B cell (primary cell): ENCODE data around the gene FAM114A2. TPM values are rescaled to one million over a fixed set of nuclear protein-coding genes. Genes with fewer than 3 reads are reported as not detected.

Experiments used
- ATAC-seq: fragments of 200-7000 bp; cut with Tn5 transposase; one replicate; pipeline ENCODE4 v1.10.0; 2021; ENCODE audit warnings: low read depth, mild to moderate bottlenecking, moderate number of reproducible peaks, moderate library complexity
- CTCF ChIA-PET: fragments of 350-600 bp; sonication (Branson Sonifier 250); formaldehyde crosslinking; loops from one replicate; lab custom pipeline; 2021; ENCODE audit warnings: antibody characterized with exemption, inconsistent platforms; lab: Charles Lee
- POLR2A ChIA-PET: fragments of 350-600 bp; sonication (Branson Sonifier 250); formaldehyde crosslinking; loops from one replicate; lab custom pipeline; 2021; ENCODE audit warnings: antibody characterized with exemption; lab: Charles Lee
- DNase-seq: peaks from one replicate; pipeline ENCODE4 v3.0.0; 2013
- H2AFZ ChIP-seq: 2 replicates; pipeline ENCODE4 v1.6.1; 2012; ENCODE audit warnings: mild to moderate bottlenecking, low read depth, low read length; ENCODE audit not compliant: insufficient read depth, poor library complexity, severe bottlenecking
- H3K27ac ChIP-seq, 2 donors: 1 replicate in 1 of 2; 2 replicates in 1 of 2; pipeline ENCODE4 v1.5.1; 2012 to 2013; ENCODE audit warnings: low read length in 2 of 2, mild to moderate bottlenecking in 2 of 2, moderate library complexity in 1 of 2
- H3K27me3 ChIP-seq, 4 experiments: fragments of 200-600 bp in 1 of 4; sonication (generic) in 1 of 4; replicated peaks in 1 of 4; 1 replicate in 2 of 4; 2 replicates in 2 of 4; pipeline versions ENCODE4 v1.6.1 to v1.7.0; 2013 to 2016; ENCODE audit warnings: low read length in 3 of 4, mild to moderate bottlenecking in 2 of 4, mixed read lengths in 1 of 4, moderate library complexity in 1 of 4; ENCODE audit not compliant: insufficient read depth in 4 of 4, control insufficient read depth in 3 of 4; ENCODE audit errors: control extremely low read depth in 1 of 4
- H3K36me3 ChIP-seq, 2 experiments: replicated peaks in 1 of 2; 1 replicate in 1 of 2; 2 replicates in 1 of 2; pipeline versions ENCODE4 v1.6.1 to v1.7.1; 2013; ENCODE audit warnings: low read length in 1 of 2; ENCODE audit not compliant: insufficient read depth in 2 of 2, control insufficient read depth in 1 of 2; ENCODE audit errors: control extremely low read depth in 1 of 2, extremely low read depth in 1 of 2
- H3K4me1 ChIP-seq, 2 donors: fragments of 200-600 bp in 1 of 2; sonication (generic) in 1 of 2; 1 replicate in 1 of 2; 2 replicates in 1 of 2; pipeline versions ENCODE4 v1.5.1 to v1.6.1; 2013 to 2017; ENCODE audit warnings: low read length in 2 of 2; ENCODE audit not compliant: control insufficient read depth in 2 of 2, insufficient read depth in 2 of 2
- H3K4me2 ChIP-seq: replicated peaks from 2 replicates; pipeline ENCODE3; 2012; ENCODE audit warnings: mild to moderate bottlenecking, low read depth, low read length; ENCODE audit not compliant: poor library complexity, severe bottlenecking
- H3K4me3 ChIP-seq, 5 experiments: fragments of 200-600 bp in 1 of 5; sonication (generic) in 1 of 5; 1 replicate in 3 of 5; 2 replicates in 2 of 5; pipeline versions ENCODE4 v1.5.1 to v1.7.0; 2011 to 2016; ENCODE audit warnings: low read length in 4 of 5, mild to moderate bottlenecking in 4 of 5, low read depth in 2 of 5, control low read depth in 1 of 5, moderate library complexity in 1 of 5; ENCODE audit not compliant: insufficient read depth in 1 of 5; ENCODE audit errors: control extremely low read depth in 1 of 5, extremely low read depth in 1 of 5
- H3K79me2 ChIP-seq: fragments of 200-600 bp; sonication (generic); one replicate; pipeline ENCODE4 v1.6.0; 2016; ENCODE audit warnings: low read length; ENCODE audit not compliant: control insufficient read depth, insufficient read depth
- H3K9ac ChIP-seq: fragments of 200-600 bp; sonication (generic); 2 replicates; pipeline ENCODE4 v1.6.1; 2017; ENCODE audit warnings: mild to moderate bottlenecking, low read length, moderate library complexity
- H3K9me3 ChIP-seq, 3 donors: one replicate each; pipeline versions ENCODE4 v1.6.1 to v1.7.1; 2013; ENCODE audit warnings: low read length in 2 of 3; ENCODE audit not compliant: control insufficient read depth in 2 of 3, insufficient read depth in 1 of 3; ENCODE audit errors: control extremely low read depth in 1 of 3
- H4K20me1 ChIP-seq: 2 replicates; pipeline ENCODE4 v1.6.0; 2012; ENCODE audit warnings: mild to moderate bottlenecking, low read length; ENCODE audit not compliant: insufficient read depth, control insufficient read depth, poor library complexity, severe bottlenecking
- H3K27ac Mint-ChIP-seq: one replicate; pipeline ENCODE4 v1.8.0; 2021; ENCODE audit warnings: mixed read lengths
- H3K27me3 Mint-ChIP-seq: one replicate; pipeline ENCODE4 v1.8.0; 2021; ENCODE audit warnings: mixed read lengths
- H3K4me1 Mint-ChIP-seq: one replicate; pipeline ENCODE4 v1.8.0; 2021; ENCODE audit warnings: mixed read lengths
- H3K4me3 Mint-ChIP-seq: one replicate; pipeline ENCODE4 v1.8.0; 2021; ENCODE audit warnings: mixed read lengths
- H3K9me3 Mint-ChIP-seq: one replicate; pipeline ENCODE4 v1.8.0; 2022; ENCODE audit warnings: mixed read lengths; ENCODE audit not compliant: insufficient read depth
- EZH2 ChIP-seq: IDR thresholded peaks from 2 replicates; pipeline ENCODE4 v1.6.1; 2012; ENCODE audit warnings: borderline replicate concordance, low read depth, mild to moderate bottlenecking, moderate library complexity, low read length; ENCODE audit not compliant: insufficient read depth, poor library complexity, severe bottlenecking
- WGBS: methylation state at CpG from one replicate; pipeline ENCODE4 v1.1.5; 2013; ENCODE audit warnings: missing lambda C conversion rate; ENCODE audit not compliant: insufficient coverage; 5-methylcytosine and 5-hydroxymethylcytosine counted together
- intact Hi-C: fragments of 100-400 bp; cut with micrococcal nuclease; formaldehyde crosslinking; loops from one replicate; pipeline ENCODE4 v1.10.0; 2022
- polyA plus RNA-seq: library from polyadenylated mRNA; depleted of rRNA; stranded (reverse); fragments of >200 nt; gene quantifications from 2 replicates; pipeline ENCODE4 v1.2.3, GENCODE V29; 2012
- total RNA-seq, 2 donors: library from RNA; stranded (reverse); fragments of 120-200 nt in 1 of 2; gene quantifications; 1 replicate in 1 of 2; 2 replicates in 1 of 2; pipeline versions ENCODE4 v1.2.3 to v1.2.4, GENCODE V29; 2013 to 2022
- TF ChIP-seq, protein P1 (sequence below): fragments of 200-600 bp; IDR thresholded peaks from one replicate; pipeline ENCODE4 v1.8.0; 2022; ENCODE audit warnings: antibody characterized with exemption, mild to moderate bottlenecking

FAM114A2 gene
- total and polyA plus RNA-seq, 2 donors (not counting 1 experiment from before 2014, with no cell fraction given): 6.0 to 34.2 TPM

GRCh38 chr5:153960269-153961215, 78.2 kb downstream of the FAM114A2 start:
- H3K9me3 Mint-ChIP-seq: no peaks in the 10 kb centered on the region
- Histone ChIP-seq H2AFZ (no peak overlapping the region), H3K4me3 (no peak overlapping the region), H3K27me3 (peaks cover 0 to 4% (median 0%) of the 10 kb centered on the region in 4 experiments), H3K4me1 (no peaks in the 10 kb centered on the region), H3K4me2 (no peak overlapping the region), H3K27ac (no peak overlapping the region), H3K36me3 (no peaks in the 10 kb centered on the region), H3K79me2 (no peaks in the 10 kb centered on the region), H4K20me1 (no peaks in the 10 kb centered on the region), H3K9me3 (no peaks in the 10 kb centered on the region), H3K9ac (no peak overlapping the region)
- no peak overlapping the region for H3K27ac Mint-ChIP-seq
- TF ChIP-seq EZH2: no peak
- TF ChIP-seq, protein P1, sequence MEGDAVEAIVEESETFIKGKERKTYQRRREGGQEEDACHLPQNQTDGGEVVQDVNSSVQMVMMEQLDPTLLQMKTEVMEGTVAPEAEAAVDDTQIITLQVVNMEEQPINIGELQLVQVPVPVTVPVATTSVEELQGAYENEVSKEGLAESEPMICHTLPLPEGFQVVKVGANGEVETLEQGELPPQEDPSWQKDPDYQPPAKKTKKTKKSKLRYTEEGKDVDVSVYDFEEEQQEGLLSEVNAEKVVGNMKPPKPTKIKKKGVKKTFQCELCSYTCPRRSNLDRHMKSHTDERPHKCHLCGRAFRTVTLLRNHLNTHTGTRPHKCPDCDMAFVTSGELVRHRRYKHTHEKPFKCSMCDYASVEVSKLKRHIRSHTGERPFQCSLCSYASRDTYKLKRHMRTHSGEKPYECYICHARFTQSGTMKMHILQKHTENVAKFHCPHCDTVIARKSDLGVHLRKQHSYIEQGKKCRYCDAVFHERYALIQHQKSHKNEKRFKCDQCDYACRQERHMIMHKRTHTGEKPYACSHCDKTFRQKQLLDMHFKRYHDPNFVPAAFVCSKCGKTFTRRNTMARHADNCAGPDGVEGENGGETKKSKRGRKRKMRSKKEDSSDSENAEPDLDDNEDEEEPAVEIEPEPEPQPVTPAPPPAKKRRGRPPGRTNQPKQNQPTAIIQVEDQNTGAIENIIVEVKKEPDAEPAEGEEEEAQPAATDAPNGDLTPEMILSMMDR: no peak
- no peaks in the 10 kb centered on the region for H3K4me1 Mint-ChIP-seq
- DNase-seq (no peak), ATAC-seq (no peak)
- ChIA-PET CTCF (no interaction called here), POLR2A (no interaction called here)
- no peak overlapping the region for H3K4me3 Mint-ChIP-seq
- intact Hi-C loops: no loop called here
- peaks cover 6% of the 10 kb centered on the region for H3K27me3 Mint-ChIP-seq
- WGBS: 56% methylated on average over 7 of the region's 10 CpGs
